OCI-LY1 (cell line): ENCODE measurements around the gene TDRD6.
"Not testable (repeated sequence)": the region's sequence is repeated elsewhere in the genome, so short reads cannot be mapped to it uniquely, and the experiment has no call there.

ENCODE experiments used
- H2AFZ ChIP-seq: fragments of 200-600 bp; sonication (generic), shearing (Covaris generic); 2 replicates; pipeline ENCODE4 v1.6.0; 2014; ENCODE audit warnings: antibody characterized with exemption, mild to moderate bottlenecking, low read length
- H3F3A ChIP-seq: fragments of 200-600 bp; sonication (generic), shearing (Covaris generic); 2 replicates; pipeline ENCODE4 v1.6.0; 2014; ENCODE audit warnings: mild to moderate bottlenecking, antibody characterized with exemption, low read length, moderate library complexity; ENCODE audit not compliant: insufficient read depth
- H3K27ac ChIP-seq: fragments of 200-600 bp; sonication (generic); 2 replicates; pipeline ENCODE4 v1.5.1; 2014; ENCODE audit warnings: low read length, mixed run types, mild to moderate bottlenecking, low read depth; ENCODE audit not compliant: poor library complexity, severe bottlenecking
- H3K27me3 ChIP-seq: fragments of 200-600 bp; sonication (generic); 2 replicates; pipeline ENCODE4 v1.6.0; 2014; ENCODE audit warnings: antibody characterized with exemption, mild to moderate bottlenecking, low read length, moderate library complexity; ENCODE audit not compliant: insufficient read depth
- H3K36me3 ChIP-seq: fragments of 200-600 bp; sonication (generic); 2 replicates; pipeline ENCODE4 v1.6.1; 2014; ENCODE audit warnings: mild to moderate bottlenecking, antibody characterized with exemption, low read length, moderate library complexity, mixed read lengths; ENCODE audit not compliant: insufficient read depth
- H3K4me1 ChIP-seq: fragments of 200-600 bp; sonication (generic); 2 replicates; pipeline ENCODE4 v1.5.1; 2014; ENCODE audit warnings: mild to moderate bottlenecking, low read length, moderate library complexity; ENCODE audit not compliant: insufficient read depth, severe bottlenecking
- H3K4me2 ChIP-seq: fragments of 200-600 bp; sonication (generic), shearing (Covaris generic); 2 replicates; pipeline ENCODE4 v1.6.1; 2014; ENCODE audit warnings: low read length
- H3K4me3 ChIP-seq: fragments of 200-600 bp; sonication (generic); 2 replicates; pipeline ENCODE4 v1.5.1; 2014; ENCODE audit warnings: low read length, low read depth, mild to moderate bottlenecking, mixed read lengths; ENCODE audit not compliant: poor library complexity, severe bottlenecking
- H3K79me2 ChIP-seq: fragments of 200-600 bp; shearing (Covaris generic); 2 replicates; pipeline ENCODE4 v1.6.1; 2016; ENCODE audit warnings: mixed run types, low read length, mixed read lengths; ENCODE audit not compliant: insufficient read depth
- H3K9ac ChIP-seq: fragments of 200-600 bp; sonication (generic), shearing (Covaris generic); 2 replicates; pipeline ENCODE4 v1.6.1; 2014; ENCODE audit warnings: mild to moderate bottlenecking, low read length, mixed read lengths
- H3K9me2 ChIP-seq: fragments of 200-600 bp; sonication (generic), shearing (Covaris generic); 2 replicates; pipeline ENCODE4 v1.6.1; 2014; ENCODE audit warnings: low read depth, mild to moderate bottlenecking, low read length, mixed read lengths
- H3K9me3 ChIP-seq: fragments of 200-600 bp; shearing (Covaris generic); 2 replicates; pipeline ENCODE4 v1.6.1; 2014; ENCODE audit warnings: low read length, mixed read lengths
- H4K20me1 ChIP-seq: fragments of 200-600 bp; sonication (generic), shearing (Covaris generic); 2 replicates; pipeline ENCODE4 v1.6.0; 2016; ENCODE audit warnings: mild to moderate bottlenecking, low read length; ENCODE audit not compliant: insufficient read depth
- EZH2 ChIP-seq: fragments of 200-600 bp; sonication (generic), shearing (Covaris generic); IDR thresholded peaks from 2 replicates; pipeline ENCODE4 v1.8.0; 2017; ENCODE audit warnings: borderline replicate concordance, mixed run types, mild to moderate bottlenecking, antibody characterized with exemption, low read length, moderate library complexity, mixed read lengths
- TF ChIP-seq, protein P1 (sequence below): fragments of 200-600 bp; sonication (generic), shearing (Covaris generic); IDR thresholded peaks from 2 replicates; pipeline ENCODE4 v1.5.1; 2017; ENCODE audit warnings: mild to moderate bottlenecking, antibody characterized with exemption, low read length, moderate library complexity, mixed read lengths

Gene TDRD6

GRCh38 chr6:46642928-46643751 is 44.5 kb upstream of the TDRD6 start:
- Histone ChIP-seq H3K4me3 (no peak overlapping the region), H3K27ac (peak overlapping the region; percentile 78), H2AFZ (no peak overlapping the region), H3K27me3 (no peaks in the 10 kb centered on the region), H3K4me1 (peaks cover 52% of the 10 kb centered on the region), H3K9ac (0 out of 2 replicates have a peak overlapping the region, but pooled peaks have one; percentile 13), H3F3A (no peaks in the 10 kb centered on the region), H3K36me3 (peaks cover 33% of the 10 kb centered on the region), H3K79me2 (peaks cover 5% of the 10 kb centered on the region; the same call in 1 of the 2 replicates), H4K20me1 (no peaks in the 10 kb centered on the region), H3K9me2 (no peaks in the 10 kb centered on the region), H3K4me2 (peak overlapping the region; percentile 44), H3K9me3 (peaks cover 12% of the 10 kb centered on the region)
- TF ChIP-seq, protein P1, sequence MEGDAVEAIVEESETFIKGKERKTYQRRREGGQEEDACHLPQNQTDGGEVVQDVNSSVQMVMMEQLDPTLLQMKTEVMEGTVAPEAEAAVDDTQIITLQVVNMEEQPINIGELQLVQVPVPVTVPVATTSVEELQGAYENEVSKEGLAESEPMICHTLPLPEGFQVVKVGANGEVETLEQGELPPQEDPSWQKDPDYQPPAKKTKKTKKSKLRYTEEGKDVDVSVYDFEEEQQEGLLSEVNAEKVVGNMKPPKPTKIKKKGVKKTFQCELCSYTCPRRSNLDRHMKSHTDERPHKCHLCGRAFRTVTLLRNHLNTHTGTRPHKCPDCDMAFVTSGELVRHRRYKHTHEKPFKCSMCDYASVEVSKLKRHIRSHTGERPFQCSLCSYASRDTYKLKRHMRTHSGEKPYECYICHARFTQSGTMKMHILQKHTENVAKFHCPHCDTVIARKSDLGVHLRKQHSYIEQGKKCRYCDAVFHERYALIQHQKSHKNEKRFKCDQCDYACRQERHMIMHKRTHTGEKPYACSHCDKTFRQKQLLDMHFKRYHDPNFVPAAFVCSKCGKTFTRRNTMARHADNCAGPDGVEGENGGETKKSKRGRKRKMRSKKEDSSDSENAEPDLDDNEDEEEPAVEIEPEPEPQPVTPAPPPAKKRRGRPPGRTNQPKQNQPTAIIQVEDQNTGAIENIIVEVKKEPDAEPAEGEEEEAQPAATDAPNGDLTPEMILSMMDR, result no peak
- TF ChIP-seq EZH2, result no peak

GRCh38 chr6:46645265-46645664 is 42.4 kb upstream of the TDRD6 start:
- no peaks in the 10 kb centered on the region for H3K27me3 ChIP-seq
- H3K36me3 ChIP-seq, result peaks cover 37% of the 10 kb centered on the region
- no peaks in the 10 kb centered on the region for H3K9me2 ChIP-seq
- no peaks in the 10 kb centered on the region for H4K20me1 ChIP-seq
- H3K4me1 ChIP-seq, result peaks cover 47% of the 10 kb centered on the region
- no peak overlapping the region for H3K4me3 ChIP-seq
- peaks cover 12% of the 10 kb centered on the region for H3K9me3 ChIP-seq
- H3K4me2 ChIP-seq, result no peak overlapping the region
- no peak overlapping the region for H2AFZ ChIP-seq
- H3K9ac ChIP-seq, result no peak overlapping the region
- no peak overlapping the region for H3K27ac ChIP-seq
- H3K79me2 ChIP-seq, result peaks cover 17% of the 10 kb centered on the region
- H3F3A ChIP-seq, result no peaks in the 10 kb centered on the region
- no peak for TF ChIP-seq EZH2
- TF ChIP-seq, protein P1, result no peak

GRCh38 chr6:46648108-46648507 is 39.6 kb upstream of the TDRD6 start:
- not testable (repeated sequence) for H3K27ac ChIP-seq, H3F3A ChIP-seq, H3K4me2 ChIP-seq, H3K9ac ChIP-seq, H3K9me2 ChIP-seq, H4K20me1 ChIP-seq, H3K4me3 ChIP-seq, H3K27me3 ChIP-seq, H2AFZ ChIP-seq
- Histone ChIP-seq H3K9me3 (peaks cover 12% of the 10 kb centered on the region), H3K4me1 (peaks cover 30% of the 10 kb centered on the region), H3K36me3 (peaks cover 30% of the 10 kb centered on the region), H3K79me2 (peaks cover 42% of the 10 kb centered on the region)
